GM18526 (cell line): ENCODE data around the gene PTPRN2.

ENCODE experiments used
- POLR2A ChIP-seq: IDR thresholded peaks from 3 replicates; pipeline ENCODE4 v1.6.1; 2011; ENCODE audit not compliant: insufficient read length; ENCODE audit errors: extremely low read depth

Gene PTPRN2

GRCh38 chr7:158502068-158502750 lies 85.4 kb downstream of the PTPRN2 start:
- TF ChIP-seq POLR2A: no peak

- TF ChIP-seq POLR2A: no peak
Measured at GRCh38 chr7:158501393-158502067, 86.1 kb downstream of the PTPRN2 start.

- no peak for TF ChIP-seq POLR2A
Measured at GRCh38 chr7:158500651-158501052, 87.0 kb downstream of the PTPRN2 start.

- no peak for TF ChIP-seq POLR2A
Measured at GRCh38 chr7:158499082-158499455, 88.6 kb downstream of the PTPRN2 start.

GRCh38 chr7:158498443-158499081 lies 89.1 kb downstream of the PTPRN2 start:
- no peak for TF ChIP-seq POLR2A

GRCh38 chr7:158497627-158498026 lies 90.0 kb downstream of the PTPRN2 start:
- TF ChIP-seq POLR2A: no peak

GRCh38 chr7:158495786-158496185 lies 91.8 kb downstream of the PTPRN2 start:
- no peak for TF ChIP-seq POLR2A

- TF ChIP-seq POLR2A: no peak
Measured at GRCh38 chr7:158495216-158495615, 92.4 kb downstream of the PTPRN2 start.

GRCh38 chr7:158494643-158495042 lies 93.0 kb downstream of the PTPRN2 start:
- no peak for TF ChIP-seq POLR2A

GRCh38 chr7:158494162-158494586 lies 93.4 kb downstream of the PTPRN2 start:
- TF ChIP-seq POLR2A: no peak

GRCh38 chr7:158492367-158492764 lies 95.3 kb downstream of the PTPRN2 start:
- no peak for TF ChIP-seq POLR2A

- TF ChIP-seq POLR2A: no peak
Measured at GRCh38 chr7:158491094-158491493, 96.5 kb downstream of the PTPRN2 start.

GRCh38 chr7:158490171-158490782 lies 97.3 kb downstream of the PTPRN2 start:
- no peak for TF ChIP-seq POLR2A

- TF ChIP-seq POLR2A: no peak
Measured at GRCh38 chr7:158489462-158490155, 98.0 kb downstream of the PTPRN2 start.
